HCT116 (cell line): ENCODE data around the gene VCAN.

Source experiments
- EZH2phosphoT487 ChIP-seq: fragments of 200-600 bp; IDR thresholded peaks from 2 replicates; pipeline ENCODE4 v1.6.1; 2018; ENCODE audit warnings: antibody characterized with exemption, borderline replicate concordance
- REST ChIP-seq: IDR thresholded peaks from 2 replicates; pipeline ENCODE4 v1.6.1; 2012; ENCODE audit warnings: low read depth
- TF ChIP-seq, protein P1 (sequence below), 3 experiments: fragments of 200-600 bp in 1 of 3; sonication (generic) in 1 of 3; IDR thresholded peaks in 2 of 3; conservative IDR thresholded peaks in 1 of 3; 2 replicates each; pipeline ENCODE4 v1.5.1; 2012 to 2017; ENCODE audit warnings: low read depth in 2 of 3, low read length in 2 of 3, antibody characterized with exemption in 1 of 3, borderline replicate concordance in 1 of 3, control low read depth in 1 of 3, mild to moderate bottlenecking in 1 of 3, mixed read lengths in 1 of 3, mixed run types in 1 of 3, moderate library complexity in 1 of 3; ENCODE audit not compliant: insufficient read depth in 1 of 3
- TF ChIP-seq, protein P2 (sequence below): IDR thresholded peaks from 2 replicates; pipeline ENCODE4 v1.6.1; 2012

GRCh38 chr5:83551821-83552220, 80.3 kb downstream of the VCAN start:
- TF ChIP-seq, protein P1, sequence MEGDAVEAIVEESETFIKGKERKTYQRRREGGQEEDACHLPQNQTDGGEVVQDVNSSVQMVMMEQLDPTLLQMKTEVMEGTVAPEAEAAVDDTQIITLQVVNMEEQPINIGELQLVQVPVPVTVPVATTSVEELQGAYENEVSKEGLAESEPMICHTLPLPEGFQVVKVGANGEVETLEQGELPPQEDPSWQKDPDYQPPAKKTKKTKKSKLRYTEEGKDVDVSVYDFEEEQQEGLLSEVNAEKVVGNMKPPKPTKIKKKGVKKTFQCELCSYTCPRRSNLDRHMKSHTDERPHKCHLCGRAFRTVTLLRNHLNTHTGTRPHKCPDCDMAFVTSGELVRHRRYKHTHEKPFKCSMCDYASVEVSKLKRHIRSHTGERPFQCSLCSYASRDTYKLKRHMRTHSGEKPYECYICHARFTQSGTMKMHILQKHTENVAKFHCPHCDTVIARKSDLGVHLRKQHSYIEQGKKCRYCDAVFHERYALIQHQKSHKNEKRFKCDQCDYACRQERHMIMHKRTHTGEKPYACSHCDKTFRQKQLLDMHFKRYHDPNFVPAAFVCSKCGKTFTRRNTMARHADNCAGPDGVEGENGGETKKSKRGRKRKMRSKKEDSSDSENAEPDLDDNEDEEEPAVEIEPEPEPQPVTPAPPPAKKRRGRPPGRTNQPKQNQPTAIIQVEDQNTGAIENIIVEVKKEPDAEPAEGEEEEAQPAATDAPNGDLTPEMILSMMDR (IDR thresholded peaks at IDR 0.05 in 2 of 3, conservative IDR thresholded peaks at IDR 0.05 in 1 of 3; ENCODE audit: borderline replicate concordance in 1 of 3, insufficient read depth in 1 of 3, low read depth in 2 of 3, low read length in 2 of 3): no peak
- TF ChIP-seq REST: no peak
- no peak for TF ChIP-seq EZH2phosphoT487
- TF ChIP-seq, protein P2, sequence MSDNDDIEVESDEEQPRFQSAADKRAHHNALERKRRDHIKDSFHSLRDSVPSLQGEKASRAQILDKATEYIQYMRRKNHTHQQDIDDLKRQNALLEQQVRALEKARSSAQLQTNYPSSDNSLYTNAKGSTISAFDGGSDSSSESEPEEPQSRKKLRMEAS: no peak
